OCI-LY3 (cell line): ENCODE data around the gene PGA4.

Source experiments
- EZH2phosphoT487 ChIP-seq: fragments of 200-600 bp; shearing (Covaris generic); IDR thresholded peaks from 2 replicates; pipeline ENCODE4 v1.6.1; 2018; ENCODE audit warnings: antibody characterized with exemption, mixed run types, low read depth
- TF ChIP-seq, protein P1 (sequence below): fragments of 200-600, 300-600 bp; sonication (generic); IDR thresholded peaks from 2 replicates; pipeline ENCODE4 v1.5.1; 2014; ENCODE audit warnings: antibody characterized with exemption, low read length, low read depth

DNA sequence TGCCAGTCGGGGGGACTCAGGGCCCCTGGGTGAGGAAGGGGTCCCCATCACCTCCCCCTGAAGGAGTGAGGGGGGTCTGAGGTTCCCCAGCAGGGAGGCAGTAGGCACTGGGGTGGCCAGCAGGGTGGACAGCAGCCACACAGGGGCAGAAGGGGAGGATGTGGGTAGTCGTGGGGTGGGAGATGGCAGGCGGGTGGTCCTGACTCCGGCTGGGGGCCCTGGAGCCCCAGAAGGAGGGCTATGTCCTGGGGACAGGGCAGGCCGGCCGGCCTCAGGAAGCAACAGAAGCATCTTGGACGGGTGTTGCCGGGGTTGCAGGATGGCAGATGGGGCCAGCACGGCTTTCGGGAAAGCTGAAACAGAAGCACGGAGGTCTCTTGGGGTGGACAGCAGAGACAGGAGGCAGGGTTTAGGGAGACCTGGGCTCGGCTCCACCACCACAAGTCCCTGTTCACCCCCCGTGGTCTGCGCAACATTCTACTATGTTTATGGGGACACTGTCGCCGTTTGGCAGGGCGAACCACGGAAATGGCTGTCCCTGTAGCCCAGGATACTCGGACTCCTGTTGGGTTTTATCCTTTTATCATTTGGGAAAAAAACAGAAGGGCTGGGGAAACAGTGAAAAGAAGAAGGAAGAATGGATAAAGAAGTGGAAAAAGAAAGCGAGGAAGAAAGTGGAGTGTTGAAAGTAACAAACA, 58.9 kb downstream of the PGA4 start:
- TF ChIP-seq, protein P1, sequence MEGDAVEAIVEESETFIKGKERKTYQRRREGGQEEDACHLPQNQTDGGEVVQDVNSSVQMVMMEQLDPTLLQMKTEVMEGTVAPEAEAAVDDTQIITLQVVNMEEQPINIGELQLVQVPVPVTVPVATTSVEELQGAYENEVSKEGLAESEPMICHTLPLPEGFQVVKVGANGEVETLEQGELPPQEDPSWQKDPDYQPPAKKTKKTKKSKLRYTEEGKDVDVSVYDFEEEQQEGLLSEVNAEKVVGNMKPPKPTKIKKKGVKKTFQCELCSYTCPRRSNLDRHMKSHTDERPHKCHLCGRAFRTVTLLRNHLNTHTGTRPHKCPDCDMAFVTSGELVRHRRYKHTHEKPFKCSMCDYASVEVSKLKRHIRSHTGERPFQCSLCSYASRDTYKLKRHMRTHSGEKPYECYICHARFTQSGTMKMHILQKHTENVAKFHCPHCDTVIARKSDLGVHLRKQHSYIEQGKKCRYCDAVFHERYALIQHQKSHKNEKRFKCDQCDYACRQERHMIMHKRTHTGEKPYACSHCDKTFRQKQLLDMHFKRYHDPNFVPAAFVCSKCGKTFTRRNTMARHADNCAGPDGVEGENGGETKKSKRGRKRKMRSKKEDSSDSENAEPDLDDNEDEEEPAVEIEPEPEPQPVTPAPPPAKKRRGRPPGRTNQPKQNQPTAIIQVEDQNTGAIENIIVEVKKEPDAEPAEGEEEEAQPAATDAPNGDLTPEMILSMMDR = no peak
- no peak for TF ChIP-seq EZH2phosphoT487
